H1 (cell line): ENCODE measurements around the gene FXYD3. TPM values are rescaled to one million over a fixed set of nuclear protein-coding genes. Genes with fewer than 3 reads are reported as not detected.

Source experiments
- CTCF ChIA-PET: fragments of 300-600 bp; sonication (Branson Sonifier 250); formaldehyde crosslinking; loops from one replicate; lab custom pipeline; 2021; ENCODE audit not compliant: partially characterized antibody; lab: Charles Lee
- POLR2A ChIA-PET: fragments of 300-600 bp; sonication (Branson Sonifier 250); formaldehyde crosslinking; loops from one replicate; lab custom pipeline; 2021; ENCODE audit warnings: inconsistent platforms; ENCODE audit not compliant: partially characterized antibody; lab: Charles Lee
- DNase-seq, 2 experiments: peaks; one replicate each; pipeline versions ENCODE4 v3.0.0 to v3.0.0-alpha.2; 2010 to 2022; ENCODE audit warnings: low spot score in 2 of 2, low read depth in 1 of 2, mixed read lengths in 1 of 2
- FAIRE-seq: peaks from 2 replicates; lab custom pipeline; 2011; peaks lifted over from hg19 to GRCh38; lab: Jason Lieb, UNC
- H2AFZ ChIP-seq: 2 replicates; pipeline ENCODE4 v1.8.1; 2012; ENCODE audit warnings: low read length, inconsistent platforms
- H2AK5ac ChIP-seq: 2 replicates; pipeline ENCODE4 v1.6.1; 2013; ENCODE audit warnings: low read depth, low read length
- H2BK120ac ChIP-seq: replicated peaks from 2 replicates; pipeline ENCODE3; 2013; ENCODE audit warnings: low read depth, low read length, inconsistent platforms
- H2BK12ac ChIP-seq: 2 replicates; pipeline ENCODE4 v1.6.1; 2013; ENCODE audit warnings: low read depth, low read length
- H2BK15ac ChIP-seq: 2 replicates; pipeline ENCODE4 v1.6.1; 2013; ENCODE audit warnings: low read length
- H2BK20ac ChIP-seq: 2 replicates; pipeline ENCODE4 v1.6.1; 2013; ENCODE audit warnings: low read length
- H2BK5ac ChIP-seq: 2 replicates; pipeline ENCODE4 v1.6.1; 2013; ENCODE audit warnings: low read depth, low read length
- H3K14ac ChIP-seq: 2 replicates; pipeline ENCODE4 v1.6.1; 2013; ENCODE audit warnings: inconsistent platforms; ENCODE audit not compliant: insufficient read length
- H3K18ac ChIP-seq: 2 replicates; pipeline ENCODE4 v1.6.1; 2013; ENCODE audit warnings: low read length; ENCODE audit errors: extremely low read depth
- H3K23ac ChIP-seq: 2 replicates; pipeline ENCODE4 v1.6.1; 2013; ENCODE audit warnings: inconsistent platforms; ENCODE audit not compliant: insufficient read length
- H3K23me2 ChIP-seq: 2 replicates; pipeline ENCODE4 v1.6.1; 2013; ENCODE audit warnings: low read depth, low read length
- H3K27ac ChIP-seq: 2 replicates; pipeline ENCODE4 v1.6.1; 2011; ENCODE audit warnings: low read depth, low read length, inconsistent platforms
- H3K27me3 ChIP-seq, 4 experiments: replicated peaks in 1 of 4; 1 replicate in 1 of 4; 2 replicates in 3 of 4; pipeline versions ENCODE4 v1.6.1 to v1.8.1; 2011 to 2013; ENCODE audit warnings: low read length in 3 of 4, mild to moderate bottlenecking in 3 of 4, inconsistent platforms in 2 of 4, mixed read lengths in 2 of 4, moderate library complexity in 1 of 4; ENCODE audit not compliant: control insufficient read depth in 3 of 4, insufficient read depth in 3 of 4; ENCODE audit errors: extremely low read depth in 1 of 4
- H3K36me3 ChIP-seq, 4 experiments: 2 replicates each; pipeline versions ENCODE4 v1.6.1 to v1.8.1; 2011 to 2013; ENCODE audit warnings: mild to moderate bottlenecking in 4 of 4, low read length in 3 of 4, moderate library complexity in 2 of 4, control low read depth in 1 of 4, inconsistent platforms in 1 of 4; ENCODE audit not compliant: insufficient read depth in 4 of 4, control insufficient read depth in 2 of 4
- H3K4ac ChIP-seq: replicated peaks from 2 replicates; pipeline ENCODE3; 2013; ENCODE audit warnings: low read length, low read depth, mixed read lengths, inconsistent platforms; ENCODE audit not compliant: insufficient read length
- H3K4me1 ChIP-seq, 4 experiments: replicated peaks in 1 of 4; 1 replicate in 1 of 4; 2 replicates in 3 of 4; pipeline versions ENCODE4 v1.6.1 to v1.8.1; 2011 to 2013; ENCODE audit warnings: low read length in 3 of 4, inconsistent platforms in 2 of 4, mixed read lengths in 1 of 4; ENCODE audit not compliant: insufficient read depth in 4 of 4, control insufficient read depth in 3 of 4
- H3K4me2 ChIP-seq, 2 experiments: 2 replicates each; pipeline versions ENCODE4 v1.6.1 to v1.8.1; 2011 to 2013; ENCODE audit warnings: low read depth in 2 of 2, low read length in 2 of 2, control low read depth in 1 of 2, inconsistent platforms in 1 of 2, mild to moderate bottlenecking in 1 of 2; ENCODE audit not compliant: insufficient read depth in 1 of 2
- H3K4me3 ChIP-seq, 4 experiments: fragments of 200-600, 300-600 bp in 1 of 4; sonication (generic), shearing (Covaris generic), sonication (Bioruptor Twin) in 1 of 4; 2 replicates each; pipeline versions ENCODE4 v1.5.1 to v1.8.1; 2011 to 2016; ENCODE audit warnings: low read length in 4 of 4, low read depth in 3 of 4, control low read depth in 2 of 4, inconsistent platforms in 2 of 4, mild to moderate bottlenecking in 2 of 4, mixed read lengths in 1 of 4, moderate library complexity in 1 of 4; ENCODE audit not compliant: insufficient read depth in 2 of 4; ENCODE audit errors: extremely low read depth in 1 of 4
- H3K56ac ChIP-seq: replicated peaks from 2 replicates; pipeline ENCODE3; 2013; ENCODE audit warnings: low read depth, mild to moderate bottlenecking, mixed read lengths, low read length, inconsistent platforms; ENCODE audit not compliant: insufficient read length
- H3K79me1 ChIP-seq: 2 replicates; pipeline ENCODE4 v1.6.1; 2013; ENCODE audit warnings: low read depth, low read length, control low read depth
- H3K79me2 ChIP-seq, 2 experiments: 2 replicates each; pipeline versions ENCODE4 v1.6.1 to v1.8.1; 2012 to 2013; ENCODE audit warnings: low read length in 2 of 2, mild to moderate bottlenecking in 2 of 2, inconsistent platforms in 1 of 2; ENCODE audit not compliant: insufficient read depth in 2 of 2, control insufficient read depth in 1 of 2
- H3K9ac ChIP-seq, 4 experiments: replicated peaks in 1 of 4; 1 replicate in 1 of 4; 2 replicates in 3 of 4; pipeline versions ENCODE4 v1.6.1 to v1.8.1; 2011 to 2013; ENCODE audit warnings: low read depth in 3 of 4, low read length in 3 of 4, control low read depth in 2 of 4, mild to moderate bottlenecking in 2 of 4, moderate library complexity in 2 of 4, inconsistent platforms in 1 of 4; ENCODE audit errors: extremely low read depth in 1 of 4
- H3K9me3 ChIP-seq, 2 experiments: 2 replicates each; pipeline versions ENCODE4 v1.6.1 to v1.8.1; 2012 to 2013; ENCODE audit warnings: mild to moderate bottlenecking in 2 of 2, moderate library complexity in 2 of 2, control low read depth in 1 of 2, inconsistent platforms in 1 of 2, low read depth in 1 of 2, low read length in 1 of 2, mixed read lengths in 1 of 2; ENCODE audit not compliant: insufficient read depth in 2 of 2
- H4K20me1 ChIP-seq, 2 experiments: replicated peaks in 1 of 2; 2 replicates each; pipeline versions ENCODE3 to v1.8.1; 2011 to 2013; ENCODE audit warnings: inconsistent platforms in 2 of 2, low read length in 2 of 2, mild to moderate bottlenecking in 1 of 2; ENCODE audit not compliant: insufficient read depth in 2 of 2, control insufficient read depth in 1 of 2
- H4K5ac ChIP-seq: 2 replicates; pipeline ENCODE4 v1.6.1; 2013; ENCODE audit warnings: low read length, low read depth, mixed read lengths, inconsistent platforms; ENCODE audit not compliant: insufficient read length
- H4K8ac ChIP-seq: 2 replicates; pipeline ENCODE4 v1.8.0; 2013; ENCODE audit warnings: mild to moderate bottlenecking, moderate library complexity, low read length, inconsistent platforms; ENCODE audit not compliant: insufficient read depth; ENCODE audit errors: extremely low read depth
- H4K91ac ChIP-seq: replicated peaks from 2 replicates; pipeline ENCODE3; 2013; ENCODE audit warnings: low read length, mixed read lengths, inconsistent platforms; ENCODE audit not compliant: insufficient read length
- JUND ChIP-seq: IDR thresholded peaks from 2 replicates; pipeline ENCODE4 v1.6.1; 2011; ENCODE audit warnings: mild to moderate bottlenecking, improper control_type of control experiment, low read length
- RBBP5 ChIP-seq: IDR thresholded peaks from 2 replicates; pipeline ENCODE4 v1.7.1; 2012; ENCODE audit warnings: low read depth, mild to moderate bottlenecking, inconsistent platforms, low read length, moderate library complexity, borderline replicate concordance
- SIRT6 ChIP-seq: IDR thresholded peaks from one replicate; pipeline ENCODE4 v1.7.1; 2012; ENCODE audit warnings: low read length, inconsistent platforms
- WGBS, 2 experiments: shearing (Covaris generic) in 1 of 2; methylation state at CpG; one replicate each; pipeline versions ENCODE4 v1.1.6 to v1.1.7; 2013 to 2015; ENCODE audit warnings: low lambda C conversion rate in 2 of 2, mixed read lengths in 2 of 2, inconsistent platforms in 1 of 2, low coverage in 1 of 2, missing lambda C conversion rate in 1 of 2; ENCODE audit not compliant: insufficient replicate concordance in 2 of 2, insufficient coverage in 1 of 2, insufficient read length in 1 of 2; ENCODE audit errors: extremely low coverage in 1 of 2, missing lambda C conversion rate in 1 of 2; 5-methylcytosine and 5-hydroxymethylcytosine counted together
- polyA plus RNA-seq, 7 experiments: library from polyadenylated mRNA; depleted of rRNA in 3 of 7; stranded (reverse) in 5 of 7; unstranded in 2 of 7; fragments of >200 nt in 5 of 7; fragments of 200-250 nt in 2 of 7; gene quantifications; 1 replicate in 5 of 7; 2 replicates in 1 of 7; 4 replicates in 1 of 7; pipeline versions ENCODE4 v1.2.1 to v1.2.3, GENCODE V29; 2011 to 2013; ENCODE audit warnings: missing spikeins in 2 of 7, mixed read lengths in 2 of 7
- total RNA-seq: library from RNA; stranded (reverse); fragmentation: NEBNext Ultra II Directional; extraction: Animal tissue kit (Norgen Biotek cat#: 25700); gene quantifications from 2 replicates; pipeline ENCODE4 v1.2.1, GENCODE V29; 2021

FXYD3 gene
- total and polyA plus RNA-seq, 2 of the 8 experiments (the other 6 are each of a cell fraction or from before 2014, with no cell fraction given): 0.33 TPM; not detected in 1

- Histone ChIP-seq H2BK5ac (no peak overlapping the region), H3K27me3 (peaks cover 0 to 2% (median 0%) of the 10 kb centered on the region in 4 experiments; a peak in 2 of 7 replicates), H3K4me2 (no peak overlapping the region), H2BK15ac (no peak overlapping the region), H3K4ac (no peak overlapping the region), H2AK5ac (no peak overlapping the region), H3K4me3 (no peak overlapping the region), H4K5ac (no peak overlapping the region), H3K18ac (no peak overlapping the region), H3K23me2 (no peaks in the 10 kb centered on the region), H4K8ac (no peak overlapping the region), H3K4me1 (peaks cover 3 to 19% (median 12%) of the 10 kb centered on the region in 4 experiments; a peak in 6 of 7 replicates), H3K36me3 (no peaks in the 10 kb centered on the region), H3K9ac (no peak overlapping the region), H4K20me1 (no peaks in the 10 kb centered on the region), H3K27ac (no peak overlapping the region), H2BK20ac (no peak overlapping the region), H2AFZ (no peak overlapping the region), H3K79me1 (no peaks in the 10 kb centered on the region), H4K91ac (no peak overlapping the region), H3K79me2 (no peaks in the 10 kb centered on the region), H3K56ac (no peak overlapping the region), H3K14ac (no peak overlapping the region), H2BK120ac (no peak overlapping the region), H3K9me3 (no peaks in the 10 kb centered on the region), H3K23ac (no peak overlapping the region), H2BK12ac (no peak overlapping the region)
- FAIRE-seq (no peak), DNase-seq (no peak)
- TF ChIP-seq JUND (no peak), SIRT6 (no peak), RBBP5 (no peak)
- CTCF ChIA-PET: interaction anchor here (6.9 kb wide), 1 partner anchor 18 kb away, joined by 154 read pairs; the partner anchor contains the start of genes FXYD1, FXYD7 and LGI4
- WGBS, 2 experiments: 90% methylated on average over 7 of the region's 7 CpGs; no CpG with 5 or more reads in 1 of the 2 experiments
- POLR2A ChIA-PET: interaction anchor here (1.7 to 2.6 kb wide), 2 partner anchors 15 to 53 kb away, joined by 7 to 9 read pairs; partner anchors contain the start of gene LGI4
These were observed 4.9 kb downstream of the FXYD3 start for GRCh38 chr19:35120492-35120891.
